Measurements from ENCODE around the gene CDKAL1.

- TF ChIP-seq ISL1 (CRISPR knock-in tag; IDR thresholded peaks at IDR 0.05) (no peak), ZFP30 (CRISPR knock-in tag; IDR thresholded peaks at IDR 0.05) (no peak), GLIS3 (CRISPR knock-in tag; IDR thresholded peaks at IDR 0.05) (no peak), ZNF565 (CRISPR knock-in tag; conservative IDR thresholded peaks at IDR 0.05; ENCODE audit: low read depth) (no peak), ZFP3 (CRISPR knock-in tag; IDR thresholded peaks at IDR 0.05) (no peak), TCF4 (CRISPR knock-in tag; IDR thresholded peaks at IDR 0.05; ENCODE audit: borderline replicate concordance) (no peak), ARNTL (CRISPR knock-in tag; IDR thresholded peaks at IDR 0.05; ENCODE audit: borderline replicate concordance, low read depth) (no peak), ESRRG (CRISPR knock-in tag; IDR thresholded peaks at IDR 0.05) (no peak), CREB5 (CRISPR knock-in tag; IDR thresholded peaks at IDR 0.05; ENCODE audit: low read depth) (no peak), POU6F1 (CRISPR knock-in tag; IDR thresholded peaks at IDR 0.05; ENCODE audit: borderline replicate concordance, low read depth) (no peak), CSRNP3 (CRISPR knock-in tag; IDR thresholded peaks at IDR 0.05) (no peak), OSR1 (CRISPR knock-in tag; IDR thresholded peaks at IDR 0.05) (no peak), PATZ1 (CRISPR knock-in tag; IDR thresholded peaks at IDR 0.05; ENCODE audit: borderline replicate concordance) (no peak)
These were observed 737.3 kb downstream of the CDKAL1 start for GRCh38 chr6:21271428-21272155.

All from SK-N-SH treated with all-trans-retinoic acid at 6 μM for 48 hours (cell line).